GM06990 (cell line): ENCODE data around the gene ANTXR1.

Experiments used
- DNase-seq: peaks from one replicate; pipeline ENCODE4 v3.0.0-alpha.2; 2011; ENCODE audit not compliant: insufficient read length; ENCODE audit errors: extremely low read depth
- H3K27me3 ChIP-seq: replicated peaks from 2 replicates; pipeline ENCODE4 v1.6.0; 2011; ENCODE audit warnings: low read length; ENCODE audit not compliant: control insufficient read depth, insufficient read depth
- H3K36me3 ChIP-seq: 2 replicates; pipeline ENCODE4 v1.5.1; 2011; ENCODE audit warnings: low read length; ENCODE audit not compliant: control insufficient read depth, insufficient read depth
- H3K4me3 ChIP-seq: replicated peaks from 2 replicates; pipeline ENCODE4 v1.5.1; 2011; ENCODE audit warnings: low read depth, mild to moderate bottlenecking, control low read depth, low read length
- TF ChIP-seq, protein P1 (sequence below): IDR thresholded peaks from 2 replicates; pipeline ENCODE4 v1.5.1; 2011; ENCODE audit warnings: low read length, control low read depth, mild to moderate bottlenecking, inconsistent platforms; ENCODE audit not compliant: insufficient read depth, poor library complexity, severe bottlenecking

Gene ANTXR1

DNA sequence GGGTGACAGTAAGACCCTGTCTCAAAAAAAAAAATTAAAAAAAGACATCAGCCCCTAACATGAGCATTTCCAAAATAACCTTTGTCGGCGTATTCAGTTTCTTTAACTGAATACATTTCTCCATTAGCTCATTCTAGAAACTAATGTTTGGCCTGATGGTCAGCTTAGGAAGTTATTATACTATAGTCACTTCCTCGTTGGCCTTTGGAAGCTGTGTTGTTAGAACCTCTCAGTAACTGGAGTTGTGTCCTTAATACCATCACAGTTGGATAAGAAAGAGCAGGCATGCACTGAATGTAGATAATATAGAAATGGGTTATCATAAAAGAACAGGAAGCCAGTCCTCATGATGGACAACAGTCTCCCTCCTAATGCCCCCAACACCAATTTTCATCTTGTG is 112.8 kb downstream of the ANTXR1 start:
- H3K27me3 ChIP-seq, result peaks cover 2% of the 10 kb centered on the region
- H3K36me3 ChIP-seq, result no peaks in the 10 kb centered on the region
- H3K4me3 ChIP-seq, result no peak overlapping the region
- TF ChIP-seq, protein P1, sequence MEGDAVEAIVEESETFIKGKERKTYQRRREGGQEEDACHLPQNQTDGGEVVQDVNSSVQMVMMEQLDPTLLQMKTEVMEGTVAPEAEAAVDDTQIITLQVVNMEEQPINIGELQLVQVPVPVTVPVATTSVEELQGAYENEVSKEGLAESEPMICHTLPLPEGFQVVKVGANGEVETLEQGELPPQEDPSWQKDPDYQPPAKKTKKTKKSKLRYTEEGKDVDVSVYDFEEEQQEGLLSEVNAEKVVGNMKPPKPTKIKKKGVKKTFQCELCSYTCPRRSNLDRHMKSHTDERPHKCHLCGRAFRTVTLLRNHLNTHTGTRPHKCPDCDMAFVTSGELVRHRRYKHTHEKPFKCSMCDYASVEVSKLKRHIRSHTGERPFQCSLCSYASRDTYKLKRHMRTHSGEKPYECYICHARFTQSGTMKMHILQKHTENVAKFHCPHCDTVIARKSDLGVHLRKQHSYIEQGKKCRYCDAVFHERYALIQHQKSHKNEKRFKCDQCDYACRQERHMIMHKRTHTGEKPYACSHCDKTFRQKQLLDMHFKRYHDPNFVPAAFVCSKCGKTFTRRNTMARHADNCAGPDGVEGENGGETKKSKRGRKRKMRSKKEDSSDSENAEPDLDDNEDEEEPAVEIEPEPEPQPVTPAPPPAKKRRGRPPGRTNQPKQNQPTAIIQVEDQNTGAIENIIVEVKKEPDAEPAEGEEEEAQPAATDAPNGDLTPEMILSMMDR, result no peak
- no peak for DNase-seq

DNA sequence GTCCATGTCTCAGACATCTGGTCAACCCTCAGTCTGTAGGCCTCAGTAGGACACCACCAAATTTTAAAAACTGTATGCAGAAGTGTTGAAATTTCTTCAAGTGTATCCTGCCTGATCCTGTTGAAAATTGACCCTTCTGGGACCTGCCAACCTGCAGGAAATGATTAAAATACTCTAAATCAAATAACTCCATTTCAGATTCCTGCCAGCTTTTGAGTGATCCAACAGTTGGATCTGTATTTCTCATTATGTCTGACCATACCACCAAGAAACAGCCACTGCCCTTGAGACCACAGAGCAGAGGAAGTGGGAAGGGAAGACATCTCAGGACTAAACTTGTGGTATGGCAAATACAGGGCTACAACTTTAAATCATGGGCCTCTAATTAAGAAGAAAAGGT is 113.4 kb downstream of the ANTXR1 start:
- peaks cover 2% of the 10 kb centered on the region for H3K27me3 ChIP-seq
- no peak overlapping the region for H3K4me3 ChIP-seq
- H3K36me3 ChIP-seq, result no peaks in the 10 kb centered on the region
- no peak for DNase-seq
- TF ChIP-seq, protein P1, result no peak

DNA sequence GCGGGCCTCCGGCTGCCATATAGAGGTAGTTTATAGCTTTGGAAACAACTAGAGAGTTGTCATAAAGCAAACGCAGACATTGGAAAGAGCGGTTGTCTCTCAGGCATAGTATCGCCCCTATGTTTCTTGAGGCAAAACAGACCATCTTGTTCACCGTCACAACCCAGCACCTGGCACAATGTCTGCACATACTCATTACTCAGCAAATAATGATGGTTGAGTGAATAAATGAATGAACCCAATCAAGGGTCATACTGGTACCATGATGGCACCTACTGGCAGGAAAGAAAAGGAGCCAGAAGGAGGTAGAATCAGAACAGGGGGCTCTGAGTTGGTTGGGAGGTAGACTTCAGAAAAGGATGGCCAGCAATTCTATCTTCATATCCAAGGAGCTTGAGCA is 118.5 kb downstream of the ANTXR1 start:
- TF ChIP-seq, protein P1, result no peak
- Histone ChIP-seq H3K36me3 (no peaks in the 10 kb centered on the region), H3K27me3 (no peaks in the 10 kb centered on the region; the same call in 1 of the 2 replicates), H3K4me3 (no peak overlapping the region)
- DNase-seq, result no peak

DNA sequence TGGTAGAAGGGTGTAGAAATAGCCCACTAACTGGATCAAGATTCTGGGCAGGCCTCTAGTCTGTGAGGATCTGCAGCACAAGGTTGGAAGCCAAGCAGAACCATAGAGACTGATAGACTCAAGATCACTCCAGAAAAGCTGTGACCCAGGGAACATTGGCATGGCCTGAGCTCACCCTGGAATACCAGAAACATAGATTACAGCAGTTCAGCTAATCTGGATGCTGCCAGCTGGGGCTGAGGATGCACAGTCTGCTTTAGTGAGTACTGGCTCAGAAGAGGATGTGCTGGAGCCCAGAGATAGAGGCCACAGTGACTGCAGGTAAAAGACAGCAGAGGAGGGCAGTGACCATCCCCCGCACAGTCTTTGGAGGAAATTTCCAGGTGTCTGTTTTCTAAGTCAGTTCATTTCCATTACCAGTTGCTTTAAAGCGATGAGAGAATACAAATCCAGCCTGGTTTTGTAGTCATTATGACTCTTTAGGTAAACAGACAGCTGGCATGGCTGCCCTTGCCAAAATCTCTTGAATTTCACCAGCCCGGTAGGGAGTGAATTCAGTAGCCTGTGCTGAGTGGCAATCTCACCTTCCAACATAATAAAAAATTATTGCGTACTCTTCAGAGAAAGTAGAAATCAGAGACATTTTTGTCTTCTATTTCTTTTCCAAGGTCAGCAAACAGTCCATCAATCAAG is 119.2 kb downstream of the ANTXR1 start:
- no peak for DNase-seq
- no peaks in the 10 kb centered on the region for H3K36me3 ChIP-seq
- no peak overlapping the region for H3K4me3 ChIP-seq
- TF ChIP-seq, protein P1, result no peak
- H3K27me3 ChIP-seq, result no peaks in the 10 kb centered on the region; the same call in 1 of the 2 replicates

DNA sequence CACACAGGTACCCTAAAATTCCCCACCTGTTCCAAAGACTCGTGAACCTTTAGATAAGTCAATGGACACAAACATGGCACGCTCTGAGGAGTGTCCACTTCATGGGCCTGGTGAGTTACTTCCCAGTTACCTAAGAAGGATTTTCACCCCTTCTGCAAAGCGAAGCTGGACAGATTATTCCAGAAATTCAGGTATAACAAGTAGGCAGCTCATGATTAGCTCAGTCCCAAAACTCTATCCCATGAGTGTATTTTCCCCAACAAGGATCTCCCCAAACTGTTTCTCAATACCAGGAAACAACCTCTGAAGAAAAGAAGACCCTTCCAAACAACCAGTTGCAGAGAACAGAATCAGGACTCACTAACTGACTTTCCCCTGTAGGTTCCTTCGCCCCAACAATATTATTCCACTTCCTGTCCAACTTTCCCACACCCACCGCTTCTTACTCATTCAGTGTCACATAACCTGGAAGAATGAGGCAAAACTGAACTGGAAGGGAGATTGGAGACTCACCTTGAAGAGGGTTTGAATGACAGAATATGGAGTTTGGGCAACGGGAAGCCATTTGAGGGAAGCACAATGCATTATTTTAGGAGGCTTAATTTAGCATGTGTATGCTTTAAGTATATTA is 120.1 kb downstream of the ANTXR1 start:
- H3K36me3 ChIP-seq, result no peaks in the 10 kb centered on the region
- TF ChIP-seq, protein P1, result no peak
- no peak for DNase-seq
- no peak overlapping the region for H3K4me3 ChIP-seq
- H3K27me3 ChIP-seq, result no peaks in the 10 kb centered on the region; the same call in 1 of the 2 replicates

DNA sequence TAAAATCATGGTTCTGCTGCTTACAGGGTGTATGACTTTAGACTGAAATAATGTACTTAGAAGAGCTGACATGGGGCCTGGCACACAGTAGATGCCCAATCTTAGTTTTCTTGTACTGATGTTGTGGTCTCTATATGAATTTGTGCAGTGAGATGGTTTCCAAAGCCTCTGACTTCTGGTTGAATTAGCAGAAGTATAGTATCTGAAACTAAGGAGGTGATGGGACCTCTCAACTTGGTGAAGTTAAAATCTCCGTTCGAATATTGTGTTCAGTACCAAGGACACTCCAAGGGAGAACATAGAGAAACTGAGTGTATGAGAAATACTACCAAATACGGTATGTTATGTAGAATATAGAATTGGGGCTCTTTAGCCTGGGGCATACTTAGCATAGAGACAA is 120.9 kb downstream of the ANTXR1 start:
- Histone ChIP-seq H3K4me3 (no peak overlapping the region), H3K36me3 (no peaks in the 10 kb centered on the region), H3K27me3 (no peaks in the 10 kb centered on the region; the same call in 1 of the 2 replicates)
- TF ChIP-seq, protein P1, result no peak
- DNase-seq, result no peak
